ENCODE measurements around the gene RPRD2.
A peak's percentile ranks its signal among the peaks of the same experiment; 100 is the strongest.
"Not testable (repeated sequence)": the region's sequence is repeated elsewhere in the genome, so short reads cannot be mapped to it uniquely, and the experiment has no call there.

Gene RPRD2

DNA sequence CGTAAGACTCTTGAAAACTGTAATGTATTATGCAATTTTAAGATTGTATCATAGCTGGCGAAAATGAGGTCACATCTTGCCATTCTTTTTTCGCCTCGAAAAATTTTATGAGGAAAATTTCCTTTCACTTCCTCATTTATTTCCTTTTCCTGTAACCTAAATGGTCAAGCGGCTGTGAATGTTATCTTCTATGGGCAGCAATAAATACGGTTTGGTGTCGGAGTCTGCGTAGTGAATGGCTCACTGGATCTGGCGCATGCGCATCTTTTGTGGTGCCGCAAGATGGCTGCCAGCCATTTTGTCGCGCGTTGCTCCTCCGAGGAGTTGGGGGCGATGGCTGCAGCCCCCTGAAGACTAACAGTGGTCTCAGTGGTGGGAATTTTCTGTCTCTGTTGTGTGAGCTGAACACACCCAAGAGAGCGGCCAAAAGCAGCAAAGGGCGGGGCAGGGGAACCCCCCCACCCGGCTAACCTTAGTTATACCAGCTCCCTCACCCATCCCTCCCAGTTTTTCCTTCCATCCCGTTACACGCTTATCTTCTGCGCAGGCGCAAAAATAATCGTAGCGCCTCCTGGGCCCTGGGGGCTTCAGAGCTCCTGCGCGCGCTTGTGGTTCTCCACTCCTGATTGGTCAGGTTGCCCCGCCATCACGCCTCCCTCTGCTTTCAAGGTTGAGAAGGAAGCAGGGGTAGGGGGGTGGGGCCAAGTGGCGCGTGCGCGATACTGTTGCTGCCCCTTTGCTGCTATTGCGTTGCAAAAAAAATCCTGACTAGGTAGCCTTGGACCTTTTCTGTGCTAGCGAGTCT, at the start of gene RPRD2:
Gene RPRD2, plus strand, starts transcription at position 722 of the 805 bp plus-strand sequence. CDS start 568 bp downstream, outside the sequence.
- DNase-seq, result peak; percentile 97 to 99

DNA sequence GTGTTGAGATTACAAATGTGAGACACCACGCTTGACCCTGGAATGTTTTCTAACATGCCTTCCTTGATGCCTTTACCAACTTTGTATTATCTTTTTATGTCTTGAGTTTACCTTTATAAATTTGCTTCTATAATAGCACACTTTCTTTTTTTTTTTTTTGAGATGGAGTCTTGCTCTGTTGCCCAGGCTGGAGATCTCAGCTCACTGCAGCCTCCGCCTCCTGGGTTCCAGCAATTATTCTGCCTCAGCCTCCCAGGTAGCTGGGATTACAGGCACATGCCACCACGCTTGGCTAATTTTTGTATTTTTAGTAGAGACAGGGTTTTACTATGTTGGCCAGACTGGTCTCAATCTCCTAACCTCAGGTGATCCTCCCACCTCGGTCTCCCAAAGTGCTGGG, 49.3 kb upstream of the RPRD2 start:
- not testable (repeated sequence) for DNase-seq

DNA sequence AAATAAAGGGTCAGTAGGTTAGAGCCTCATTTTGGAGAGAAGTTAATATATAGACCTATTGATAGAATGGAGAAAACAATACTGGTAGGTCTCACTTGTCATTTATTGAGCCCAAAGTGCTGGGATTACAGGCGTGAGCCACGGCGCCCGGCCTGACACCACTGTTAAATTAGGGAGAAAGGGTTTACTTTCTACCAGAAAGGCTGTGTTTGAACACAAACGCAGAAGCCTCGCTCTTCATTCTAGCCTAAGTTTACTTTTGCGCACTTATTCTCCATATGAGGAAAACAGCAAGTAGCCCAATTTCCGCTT, 43.3 kb upstream of the RPRD2 start:
- DNase-seq, result peak in 1 of 2 donors; percentile 3

DNA sequence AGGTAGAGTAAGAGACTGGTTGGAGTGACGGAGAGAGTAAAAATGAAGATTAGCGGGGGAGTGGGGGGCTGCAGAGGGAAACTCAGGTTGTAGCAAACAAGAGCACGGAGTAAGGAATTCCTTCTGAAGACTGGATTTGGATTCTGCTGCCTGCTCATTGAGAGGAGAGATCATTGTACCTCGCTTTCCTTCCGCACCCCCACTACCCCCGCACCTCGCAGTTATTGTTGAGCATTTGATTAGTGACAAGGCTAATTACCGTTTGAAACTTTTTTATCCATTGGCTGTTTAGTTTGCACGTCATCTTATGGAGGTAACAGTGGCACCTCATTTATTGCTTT, 42.2 kb upstream of the RPRD2 start:
- DNase-seq, result no peak

DNA sequence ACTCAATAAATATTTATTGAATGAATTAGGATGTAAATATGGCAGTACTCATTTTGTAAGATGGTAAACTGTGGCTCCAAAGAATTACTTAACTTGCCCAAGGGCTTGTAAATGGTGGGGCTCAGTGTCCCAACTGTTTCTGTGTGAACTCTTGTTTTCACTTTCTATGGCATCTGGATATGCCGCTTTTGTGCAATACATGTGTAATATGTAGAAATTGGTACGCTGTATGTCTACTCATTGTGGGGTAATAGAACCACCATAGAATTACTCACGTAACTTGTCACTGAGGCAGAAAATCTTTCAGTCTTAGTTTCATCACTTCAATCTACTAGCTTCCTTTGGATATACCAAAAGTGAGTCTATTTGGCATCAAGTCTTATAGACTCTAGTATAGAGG, 41.6 kb upstream of the RPRD2 start:
- no peak for DNase-seq

DNA sequence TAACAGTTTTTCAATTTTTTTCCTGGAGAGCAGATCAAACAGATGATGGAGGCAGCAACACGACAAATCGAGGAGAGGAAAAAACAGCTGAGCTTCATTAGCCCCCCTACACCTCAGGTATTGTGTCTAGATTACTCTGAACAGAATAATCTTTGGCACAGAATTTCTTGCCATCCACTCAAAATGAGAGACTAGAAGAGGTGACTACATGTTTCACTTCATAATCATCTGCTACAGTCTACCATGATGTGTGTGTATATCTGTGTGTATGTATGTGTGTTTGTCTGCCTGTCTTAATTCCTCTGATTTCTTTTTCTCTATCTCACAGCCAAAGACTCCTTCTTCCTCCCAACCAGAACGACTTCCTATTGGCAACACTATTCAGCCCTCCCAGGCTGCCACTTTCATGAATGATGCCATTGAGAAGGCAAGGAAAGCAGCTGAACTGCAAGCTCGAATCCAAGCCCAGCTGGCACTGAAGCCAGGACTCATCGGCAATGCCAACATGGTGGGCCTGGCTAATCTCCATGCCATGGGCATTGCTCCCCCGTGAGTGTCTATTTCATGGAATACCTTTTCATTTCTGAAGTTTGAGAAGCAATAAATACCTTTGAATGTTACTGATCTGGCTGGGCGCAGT, 31.2 kb upstream of the RPRD2 start:
- DNase-seq, result no peak

DNA sequence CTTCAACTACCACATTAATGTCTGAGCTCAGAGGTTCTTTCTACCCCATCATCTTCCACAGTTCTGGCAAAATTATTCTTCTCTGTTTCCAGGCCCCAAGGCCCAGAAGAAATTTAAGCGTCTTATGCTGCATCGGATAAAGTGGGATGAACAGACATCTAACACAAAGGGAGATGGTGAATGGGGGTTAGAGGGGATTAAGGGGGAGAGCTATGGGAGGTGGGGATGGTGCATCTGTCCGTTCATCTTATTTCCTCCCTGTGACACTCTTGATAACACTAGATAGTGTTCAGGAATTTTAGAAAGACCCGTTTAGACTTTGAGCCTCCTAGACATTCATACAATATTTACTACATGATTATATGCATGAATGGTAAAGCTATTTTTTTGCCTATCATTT, 17.6 kb upstream of the RPRD2 start:
- no peak for DNase-seq

DNA sequence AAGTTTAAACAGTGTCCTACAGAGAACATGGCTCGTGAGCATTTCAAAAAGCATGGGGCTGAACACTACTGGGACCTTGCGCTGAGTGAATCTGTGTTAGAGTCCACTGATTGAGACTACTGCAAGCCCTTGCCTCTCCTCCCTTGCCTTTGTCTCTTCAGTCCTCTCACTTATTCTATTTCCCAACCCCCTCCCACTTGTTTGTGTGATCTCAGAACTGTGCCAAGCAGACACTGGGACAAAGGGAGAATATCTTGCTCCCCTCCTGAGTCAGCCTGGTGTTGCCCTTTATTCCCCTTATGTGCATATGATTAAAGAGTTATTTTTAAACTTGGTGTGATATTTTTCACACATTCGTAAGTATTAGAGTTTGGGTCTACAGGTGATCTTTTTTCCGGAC, 11.1 kb upstream of the RPRD2 start:
- no peak for DNase-seq

DNA sequence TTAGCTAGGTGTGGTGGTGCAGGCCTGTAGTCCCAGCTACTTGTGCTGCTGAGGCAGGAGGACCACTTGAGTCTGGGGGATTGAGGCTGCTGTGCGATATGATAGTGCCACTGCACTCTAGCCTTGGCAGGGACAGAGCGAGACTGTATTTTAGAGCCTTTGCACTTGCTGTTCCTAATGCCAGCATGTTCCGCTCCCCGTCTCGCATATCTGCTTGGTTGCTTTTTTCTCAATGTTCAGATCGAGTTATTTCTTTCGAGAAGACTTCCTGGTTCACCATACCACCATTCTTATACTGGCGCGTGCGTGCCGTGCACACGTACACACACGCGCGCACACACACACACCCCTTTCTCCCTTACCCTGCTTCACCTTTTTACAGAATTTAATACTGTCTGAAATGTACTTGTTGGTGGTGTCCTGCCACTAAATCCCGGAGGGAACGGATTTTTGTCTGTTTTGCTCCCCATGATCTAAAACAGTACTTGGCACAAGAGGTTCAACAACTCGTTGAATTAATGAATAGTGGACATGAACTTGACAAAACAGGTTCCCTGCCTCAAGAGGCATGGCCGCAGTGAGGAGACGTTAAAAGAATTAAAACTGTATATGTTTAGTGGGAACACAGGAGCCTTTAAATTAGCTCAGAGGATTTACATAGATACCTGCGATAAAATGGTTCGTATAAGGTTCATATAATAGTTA, 1.1 kb upstream of the RPRD2 start:
- no peak for DNase-seq

DNA sequence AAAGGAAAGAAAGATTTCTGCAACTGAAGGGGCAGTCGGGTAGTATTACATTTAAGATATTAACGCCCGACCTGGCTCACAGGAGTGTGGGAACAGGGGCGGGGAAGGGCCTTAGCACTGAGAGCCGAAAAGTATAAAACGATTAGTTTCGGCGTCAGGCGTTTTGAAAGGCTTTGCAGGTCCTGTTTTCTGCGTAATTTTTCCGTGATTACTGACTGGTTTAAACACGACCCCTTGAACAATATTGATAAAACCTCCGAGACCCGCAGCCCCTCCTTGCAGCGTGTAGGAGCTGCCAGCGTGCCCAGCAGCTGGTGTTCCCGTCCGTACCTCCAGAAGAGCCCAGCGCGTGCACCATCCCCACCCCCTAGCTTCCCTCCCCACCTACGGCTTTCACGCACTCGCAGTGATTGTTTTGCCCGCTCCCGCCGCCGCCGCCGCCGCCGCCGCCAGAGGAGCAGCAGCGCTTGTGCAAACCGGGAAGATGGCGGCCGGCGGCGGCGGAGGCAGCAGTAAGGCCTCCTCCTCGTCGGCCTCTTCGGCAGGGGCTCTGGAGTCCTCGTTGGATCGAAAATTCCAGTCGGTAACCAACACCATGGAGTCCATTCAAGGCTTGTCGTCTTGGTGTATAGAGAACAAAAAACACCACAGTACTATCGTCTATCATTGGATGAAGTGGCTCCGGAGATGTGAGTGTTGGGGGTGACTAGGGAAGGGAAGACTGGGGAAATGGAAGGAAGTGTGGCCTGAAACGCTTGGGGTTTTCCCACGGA, 470 bp downstream of the RPRD2 start:
- DNase-seq, result peak; percentile 71 to 74

DNA sequence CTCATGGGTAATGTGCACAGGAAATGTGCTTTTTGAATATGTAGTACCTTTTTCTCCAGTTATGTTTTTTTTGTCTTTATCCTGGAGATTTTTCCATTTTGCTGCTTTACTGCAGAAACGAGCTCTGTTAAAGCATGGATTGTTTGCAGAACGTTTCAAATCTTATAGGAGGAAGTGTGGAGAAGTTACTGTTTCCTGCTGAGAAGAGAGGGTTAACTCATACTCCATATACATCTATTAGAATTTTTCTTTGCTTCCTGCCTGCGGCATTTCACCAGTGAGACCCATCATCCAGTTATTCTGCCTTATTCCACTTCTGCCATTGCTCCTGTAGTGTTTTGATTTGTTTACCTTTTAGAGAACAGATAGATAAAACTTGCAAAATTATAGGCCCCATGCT, 2.0 kb downstream of the RPRD2 start:
- no peak for DNase-seq

DNA sequence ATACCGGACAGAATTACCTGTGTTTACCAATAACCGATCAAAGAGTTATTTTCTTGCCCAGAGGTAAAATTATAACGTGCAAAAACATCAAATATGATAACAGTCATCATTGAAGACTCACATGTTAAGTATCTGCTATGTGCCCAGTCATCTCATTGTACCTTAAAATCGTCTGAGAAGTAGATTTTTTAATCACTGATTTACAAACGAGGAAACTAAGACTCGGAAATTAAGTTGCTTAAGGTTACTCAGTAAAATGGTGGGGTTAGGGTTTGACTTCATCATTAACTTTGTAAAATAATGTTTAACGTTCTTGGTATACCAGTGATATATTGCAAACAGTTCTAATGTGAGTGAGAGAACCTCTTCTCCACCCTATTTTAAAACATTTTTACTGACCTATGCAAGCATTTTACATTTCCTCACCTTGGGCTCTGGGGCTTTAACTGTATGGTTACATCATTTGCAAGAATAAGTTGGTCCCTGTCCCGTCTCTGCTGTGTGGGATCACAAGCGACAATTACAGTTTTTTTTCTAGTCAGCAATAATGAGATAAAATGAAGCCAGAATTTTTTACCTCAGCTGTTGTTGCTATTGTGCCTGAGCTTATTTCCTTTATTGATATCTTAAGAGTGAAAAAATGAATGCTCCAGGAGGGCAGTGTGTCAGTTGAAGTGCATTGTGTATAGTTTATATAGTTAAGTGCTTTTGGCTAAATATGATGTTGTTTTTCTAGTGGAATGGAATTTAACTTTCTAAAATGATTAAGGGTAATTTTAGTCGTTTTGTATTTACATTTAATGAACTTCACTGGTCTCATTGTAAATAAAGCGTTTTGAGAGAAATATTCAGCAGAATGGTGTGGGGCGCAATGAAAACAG, 2.7 kb downstream of the RPRD2 start:
- DNase-seq, result no peak

DNA sequence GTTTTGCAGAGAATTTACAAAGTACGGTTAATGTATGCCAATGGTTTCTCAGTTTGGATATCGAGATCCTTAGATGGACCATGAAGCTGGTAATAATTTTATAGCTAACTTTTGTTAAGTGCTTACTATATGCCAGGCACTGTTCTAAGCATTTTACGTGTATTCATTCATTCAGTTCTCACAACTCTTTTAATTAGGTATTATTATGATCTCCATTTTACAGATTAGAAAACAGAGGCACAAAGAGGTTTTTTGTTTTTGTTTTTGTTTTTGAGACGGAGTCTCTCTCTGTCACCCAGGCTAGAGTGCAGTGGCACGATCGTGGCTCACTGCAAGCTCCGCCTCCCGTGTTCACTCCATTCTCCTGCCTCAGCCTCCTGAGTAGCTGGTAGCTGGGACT, 7.2 kb downstream of the RPRD2 start:
- no peak for DNase-seq

DNA sequence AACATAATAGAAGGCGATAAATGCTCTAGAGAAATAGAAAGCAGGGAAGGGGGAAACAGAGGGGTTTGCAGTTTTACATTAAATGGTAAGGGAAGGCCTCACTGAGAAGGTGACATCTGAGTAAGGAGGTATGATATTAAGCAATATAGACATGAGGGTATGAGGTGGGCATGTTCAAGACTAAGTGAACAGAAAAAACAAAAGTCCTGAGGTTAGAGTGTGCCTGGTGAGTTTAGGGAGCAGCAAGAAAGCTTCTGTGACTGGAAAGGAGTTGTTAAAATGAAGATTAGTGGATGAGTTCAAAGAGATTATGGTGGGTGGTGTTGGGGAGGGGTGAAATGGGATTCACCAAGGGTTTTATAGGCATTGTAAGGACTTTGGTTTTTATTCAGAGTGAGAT, 8.6 kb downstream of the RPRD2 start:
- no peak for DNase-seq

DNA sequence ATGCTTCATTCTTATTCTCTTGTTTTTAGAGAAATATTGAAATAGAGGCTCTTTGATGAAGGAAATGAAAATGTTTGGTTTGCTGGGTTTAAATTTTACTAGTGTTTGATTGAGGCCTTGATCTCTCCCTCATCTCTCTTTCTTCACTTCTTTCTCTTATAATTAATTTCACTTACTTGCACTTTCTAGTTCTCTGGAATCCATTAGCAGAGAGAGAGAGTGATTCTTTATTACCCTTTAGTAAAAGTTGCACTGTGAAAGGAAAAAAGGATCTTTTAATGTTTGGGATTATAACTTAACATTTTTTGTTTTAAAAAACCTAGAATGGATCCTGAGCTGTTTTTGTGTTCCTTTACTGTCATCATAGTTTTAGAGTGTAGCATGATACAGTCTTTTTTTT, 12.2 kb downstream of the RPRD2 start:
- DNase-seq, result no peak

DNA sequence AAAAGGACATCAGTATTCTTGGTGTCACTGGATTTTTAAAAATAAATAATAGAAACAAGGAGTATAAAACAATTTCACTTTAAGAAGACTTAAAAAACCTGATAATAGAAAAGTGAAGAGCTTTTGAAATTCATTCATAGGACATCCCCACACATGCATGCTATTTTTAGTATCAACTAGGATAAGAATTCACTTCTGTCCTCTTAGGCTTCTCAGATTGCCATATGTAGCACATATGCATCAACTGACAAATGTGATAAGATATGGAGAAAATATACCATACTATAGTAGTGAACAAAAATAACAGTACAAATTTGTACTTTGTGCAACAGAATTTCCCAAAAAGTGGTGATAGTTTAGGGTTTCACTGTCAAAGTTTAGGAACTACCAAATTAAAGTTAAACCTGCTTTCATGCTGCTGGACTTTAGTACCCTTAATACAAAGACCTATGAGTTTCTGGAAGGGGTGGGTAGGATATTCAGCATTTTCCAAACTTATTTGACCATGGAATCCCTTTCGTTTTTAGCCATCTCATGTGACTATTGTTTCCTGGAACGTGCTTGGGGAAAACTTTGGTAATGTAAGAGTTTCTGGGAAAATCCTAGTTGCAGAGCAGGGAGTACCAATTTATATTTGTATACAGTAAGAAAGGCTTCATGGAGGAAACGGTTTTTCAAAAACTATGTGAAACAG, 19.8 kb downstream of the RPRD2 start:
- DNase-seq, result no peak

DNA sequence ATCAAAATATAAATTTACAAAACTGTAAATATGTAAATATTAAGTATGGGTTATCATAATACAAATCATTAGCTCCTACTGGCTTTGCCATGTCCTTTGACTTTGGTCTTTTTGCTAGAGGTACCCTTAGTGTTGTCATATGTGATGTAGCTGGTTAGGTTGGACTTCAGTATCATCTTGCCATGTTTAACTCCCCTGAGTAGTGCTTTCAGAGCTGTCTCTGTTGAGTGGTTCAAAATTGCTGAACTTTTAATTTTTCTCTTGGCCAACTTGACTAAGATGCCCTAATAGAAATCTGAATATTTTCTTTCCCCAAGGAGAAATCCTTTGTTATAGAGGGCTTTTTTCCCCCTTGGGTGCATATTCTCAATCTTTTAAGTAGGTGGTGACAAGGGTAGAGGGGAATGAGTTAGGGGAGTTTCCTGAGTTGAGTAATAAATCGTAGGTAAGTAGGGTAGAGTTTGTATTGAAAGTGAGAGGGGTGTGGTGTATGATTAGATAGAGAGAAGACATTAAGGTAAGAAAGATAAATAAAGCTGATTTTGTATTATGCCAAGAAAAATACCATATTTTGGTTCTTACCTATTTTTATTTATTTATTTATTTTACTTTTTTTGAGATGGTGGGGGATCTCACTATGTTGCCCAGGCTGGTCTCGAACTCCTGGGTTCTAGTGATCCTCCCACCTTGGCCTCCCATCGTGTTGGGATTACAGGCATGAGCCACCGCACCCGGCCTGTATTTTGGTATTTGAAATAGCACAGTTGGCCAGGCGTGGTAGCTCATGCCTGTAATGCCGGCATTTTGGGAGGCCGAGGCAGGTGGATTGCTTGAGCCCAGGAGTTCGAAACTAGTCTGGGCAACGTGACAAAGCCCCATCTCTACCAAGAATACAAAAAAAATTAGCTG, 21.8 kb downstream of the RPRD2 start:
- DNase-seq, result no peak

DNA sequence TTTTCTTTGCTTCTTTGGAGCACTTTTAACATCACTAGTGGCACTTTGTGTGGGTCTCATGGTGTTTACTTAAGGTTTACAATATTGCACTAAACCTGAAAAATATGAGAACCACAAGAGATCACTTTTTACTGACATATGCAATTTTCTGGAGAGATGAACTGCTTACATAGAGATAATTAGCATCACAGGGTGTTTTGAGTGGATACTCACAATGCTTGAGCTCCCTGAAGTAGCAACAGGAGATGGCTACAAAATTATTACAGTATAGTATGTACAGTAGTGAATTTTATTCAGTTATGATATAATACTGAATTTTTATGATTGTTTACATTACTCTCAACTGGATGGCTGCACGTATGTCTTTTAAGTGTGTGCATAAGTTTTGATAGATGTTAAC, 22.6 kb downstream of the RPRD2 start:
- DNase-seq, result no peak

DNA sequence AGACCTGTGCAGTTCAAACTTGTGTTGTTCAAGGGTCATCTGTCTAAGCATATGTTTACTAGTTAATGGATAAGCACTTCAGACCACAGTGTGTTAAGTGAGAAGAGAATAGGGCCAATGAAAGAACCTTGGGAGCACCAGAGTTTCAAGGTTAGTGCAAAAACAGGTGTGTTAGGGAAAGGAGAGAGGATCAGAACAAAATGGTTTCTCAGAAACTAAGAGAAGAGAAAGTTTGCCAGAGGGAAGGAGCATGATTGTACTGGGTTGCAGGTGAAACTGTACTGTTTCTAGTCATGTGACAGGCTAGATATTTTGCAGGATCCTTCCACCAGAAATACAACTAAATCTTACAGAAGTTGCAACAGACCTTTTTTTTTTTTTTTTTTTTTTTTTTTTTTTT, 23.3 kb downstream of the RPRD2 start:
- no peak for DNase-seq

DNA sequence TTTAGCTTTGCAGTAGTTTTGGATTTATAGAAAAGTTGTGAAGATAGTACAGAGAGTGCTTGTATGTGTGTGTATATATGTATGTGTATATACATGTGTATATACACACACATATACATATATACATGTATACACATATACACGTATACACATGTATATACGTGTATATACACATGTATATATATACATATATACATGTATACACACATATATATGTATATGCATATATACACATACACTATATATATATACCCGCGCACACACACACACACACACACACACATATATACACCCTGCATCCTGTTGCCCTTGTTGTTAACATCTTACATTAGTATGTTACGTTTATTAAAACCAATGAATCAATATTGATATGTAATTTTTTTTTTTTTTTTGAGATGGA, 24.3 kb downstream of the RPRD2 start:
- no peak for DNase-seq

DNA sequence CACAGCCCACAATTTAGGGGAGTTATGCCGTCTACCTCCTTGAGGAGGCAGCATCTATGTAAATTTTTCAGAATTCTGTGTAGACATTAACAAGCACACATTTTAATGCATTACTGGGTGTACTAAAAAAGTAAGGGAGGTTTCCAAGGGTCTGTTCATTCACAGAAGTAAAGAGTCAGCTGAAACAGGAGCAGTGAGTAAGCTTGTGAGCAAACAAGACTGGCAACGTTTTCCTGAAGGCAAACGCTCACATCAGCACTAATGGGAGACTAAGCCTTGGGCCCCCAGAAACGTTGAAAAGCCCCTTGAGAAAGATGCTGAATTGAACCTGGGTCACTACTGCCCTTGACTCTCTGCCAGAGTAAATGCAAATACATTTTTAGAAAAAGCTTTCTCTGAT, 25.7 kb downstream of the RPRD2 start:
- DNase-seq, result no peak

All from activated CD4-positive, alpha-beta T cell treated with anti-CD3 and anti-CD28 coated beads for 4 hours (primary cell).